Caco-2 (cell line): ENCODE results near the gene ATP13A2. TPM values are rescaled to one million over a fixed set of nuclear protein-coding genes. Genes with fewer than 3 reads are reported as not detected.

Experiments
- BruUV-seq: library from RNA; stranded (reverse); fragments of 400-500 nt; replicated peaks from 2 replicates; lab custom pipeline; 2021; lab: Mats Ljungman, UMichigan
- CTCF ChIA-PET: fragments of 300-600 bp; sonication (Branson Sonifier 250); formaldehyde crosslinking; loops from one replicate; lab custom pipeline; 2022; ENCODE audit warnings: antibody characterized with exemption; lab: Charles Lee
- POLR2A ChIA-PET: fragments of 300-600 bp; sonication (Branson Sonifier 250); formaldehyde crosslinking; loops from one replicate; lab custom pipeline; 2022; ENCODE audit warnings: antibody characterized with exemption; lab: Charles Lee
- DNase-seq, 2 experiments: peaks; one replicate each; pipeline versions ENCODE4 v3.0.0 to v3.0.0-alpha.2; 2020 to 2022
- H3K27me3 ChIP-seq: replicated peaks from 2 replicates; pipeline ENCODE4 v1.6.0; 2011; ENCODE audit warnings: low read length; ENCODE audit not compliant: control insufficient read depth, insufficient read depth
- H3K36me3 ChIP-seq: 2 replicates; pipeline ENCODE4 v1.5.1; 2011; ENCODE audit warnings: low read length; ENCODE audit not compliant: control insufficient read depth, insufficient read depth
- H3K4me1 ChIP-seq: fragments of 250-450 bp; sonication (Bioruptor Pico); 2 replicates; pipeline ENCODE4 v1.5.1; 2020; ENCODE audit warnings: mild to moderate bottlenecking
- H3K4me3 ChIP-seq: 2 replicates; pipeline ENCODE4 v1.5.1; 2011; ENCODE audit warnings: low read depth, mild to moderate bottlenecking, control low read depth, low read length
- H3K9me3 ChIP-seq: fragments of 250-450 bp; sonication (Bioruptor Pico); 2 replicates; pipeline ENCODE4 v1.5.1; 2020; ENCODE audit warnings: mild to moderate bottlenecking, moderate library complexity
- H3K27ac Mint-ChIP-seq: one replicate; pipeline ENCODE4 v1.8.0; 2022; ENCODE audit warnings: mixed read lengths; ENCODE audit not compliant: unreplicated experiment
- H3K27me3 Mint-ChIP-seq: one replicate; pipeline ENCODE4 v1.8.0; 2022; ENCODE audit warnings: mixed read lengths; ENCODE audit not compliant: insufficient read depth, unreplicated experiment
- H3K36me3 Mint-ChIP-seq: one replicate; pipeline ENCODE4 v1.8.0; 2022; ENCODE audit warnings: mild to moderate bottlenecking, mixed read lengths; ENCODE audit not compliant: insufficient read depth, unreplicated experiment
- H3K4me1 Mint-ChIP-seq: one replicate; pipeline ENCODE4 v1.8.0; 2022; ENCODE audit warnings: low read depth, mixed read lengths; ENCODE audit not compliant: unreplicated experiment
- H3K4me3 Mint-ChIP-seq: one replicate; pipeline ENCODE4 v1.8.0; 2022; ENCODE audit warnings: mild to moderate bottlenecking, moderate library complexity, mixed read lengths; ENCODE audit not compliant: unreplicated experiment
- H3K9me3 Mint-ChIP-seq: one replicate; pipeline ENCODE4 v1.8.0; 2022; ENCODE audit warnings: mixed read lengths; ENCODE audit not compliant: unreplicated experiment
- intact Hi-C: fragments of 100-400 bp; cut with micrococcal nuclease; formaldehyde crosslinking; loops from one replicate; pipeline ENCODE4 v1.10.0; 2022; ENCODE audit not compliant: unreplicated experiment
- total RNA-seq: library from RNA; stranded (reverse); gene quantifications from 2 replicates; pipeline ENCODE4 v1.2.3, GENCODE V29; 2022
- TF ChIP-seq, protein P1 (sequence below), 2 experiments: fragments of 200-600 bp in 1 of 2; IDR thresholded peaks; 1 replicate in 1 of 2; 2 replicates in 1 of 2; pipeline versions ENCODE4 v1.5.1 to v1.8.0; 2011 to 2022; ENCODE audit warnings: antibody characterized with exemption in 1 of 2, control low read depth in 1 of 2, inconsistent platforms in 1 of 2, low read depth in 1 of 2, low read length in 1 of 2, mild to moderate bottlenecking in 1 of 2, moderate library complexity in 1 of 2; ENCODE audit not compliant: insufficient read depth in 1 of 2, severe bottlenecking in 1 of 2, unreplicated experiment in 1 of 2

Gene ATP13A2
- total RNA-seq, 1 experiment from 2014 or later: 58.4 TPM

DNA sequence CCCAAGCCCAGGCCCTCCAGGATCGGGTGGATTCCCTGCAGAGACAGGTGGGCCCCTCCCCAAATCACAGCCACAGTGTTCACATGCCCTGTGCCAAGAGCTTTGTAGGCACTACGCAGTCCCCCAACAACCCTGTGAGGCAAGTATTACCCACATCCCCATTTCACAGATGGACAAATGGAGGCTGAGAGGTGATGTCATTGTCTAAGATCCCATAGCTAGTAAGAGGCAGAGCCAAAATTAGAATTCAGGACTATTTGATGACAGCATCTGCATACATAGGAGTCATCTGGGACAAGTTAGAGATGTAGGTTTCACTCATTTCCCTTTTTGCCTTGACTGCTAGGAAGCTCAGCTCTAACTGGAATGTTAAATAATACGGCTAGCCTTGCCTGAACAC is 43.4 kb downstream of the ATP13A2 start:
- intact Hi-C loops: no loop called here
- no peak overlapping the region for H3K27ac Mint-ChIP-seq
- no peak overlapping the region for H3K4me3 Mint-ChIP-seq
- Histone ChIP-seq H3K36me3 (no peaks in the 10 kb centered on the region), H3K4me1 (no peaks in the 10 kb centered on the region), H3K9me3 (no peaks in the 10 kb centered on the region), H3K27me3 (no peaks in the 10 kb centered on the region), H3K4me3 (no peak overlapping the region)
- no peaks in the 10 kb centered on the region for H3K27me3 Mint-ChIP-seq
- no peaks in the 10 kb centered on the region for H3K4me1 Mint-ChIP-seq
- BruUV-seq: no TSS peak
- TF ChIP-seq, protein P1, sequence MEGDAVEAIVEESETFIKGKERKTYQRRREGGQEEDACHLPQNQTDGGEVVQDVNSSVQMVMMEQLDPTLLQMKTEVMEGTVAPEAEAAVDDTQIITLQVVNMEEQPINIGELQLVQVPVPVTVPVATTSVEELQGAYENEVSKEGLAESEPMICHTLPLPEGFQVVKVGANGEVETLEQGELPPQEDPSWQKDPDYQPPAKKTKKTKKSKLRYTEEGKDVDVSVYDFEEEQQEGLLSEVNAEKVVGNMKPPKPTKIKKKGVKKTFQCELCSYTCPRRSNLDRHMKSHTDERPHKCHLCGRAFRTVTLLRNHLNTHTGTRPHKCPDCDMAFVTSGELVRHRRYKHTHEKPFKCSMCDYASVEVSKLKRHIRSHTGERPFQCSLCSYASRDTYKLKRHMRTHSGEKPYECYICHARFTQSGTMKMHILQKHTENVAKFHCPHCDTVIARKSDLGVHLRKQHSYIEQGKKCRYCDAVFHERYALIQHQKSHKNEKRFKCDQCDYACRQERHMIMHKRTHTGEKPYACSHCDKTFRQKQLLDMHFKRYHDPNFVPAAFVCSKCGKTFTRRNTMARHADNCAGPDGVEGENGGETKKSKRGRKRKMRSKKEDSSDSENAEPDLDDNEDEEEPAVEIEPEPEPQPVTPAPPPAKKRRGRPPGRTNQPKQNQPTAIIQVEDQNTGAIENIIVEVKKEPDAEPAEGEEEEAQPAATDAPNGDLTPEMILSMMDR (IDR thresholded peaks at IDR 0.05; ENCODE audit: insufficient read depth in 1 of 2, low read depth in 1 of 2, low read length in 1 of 2, severe bottlenecking in 1 of 2, unreplicated experiment in 1 of 2): no peak
- no peaks in the 10 kb centered on the region for H3K36me3 Mint-ChIP-seq
- CTCF ChIA-PET: no interaction called here
- DNase-seq: no peak
- POLR2A ChIA-PET: no interaction called here
- no peaks in the 10 kb centered on the region for H3K9me3 Mint-ChIP-seq

DNA sequence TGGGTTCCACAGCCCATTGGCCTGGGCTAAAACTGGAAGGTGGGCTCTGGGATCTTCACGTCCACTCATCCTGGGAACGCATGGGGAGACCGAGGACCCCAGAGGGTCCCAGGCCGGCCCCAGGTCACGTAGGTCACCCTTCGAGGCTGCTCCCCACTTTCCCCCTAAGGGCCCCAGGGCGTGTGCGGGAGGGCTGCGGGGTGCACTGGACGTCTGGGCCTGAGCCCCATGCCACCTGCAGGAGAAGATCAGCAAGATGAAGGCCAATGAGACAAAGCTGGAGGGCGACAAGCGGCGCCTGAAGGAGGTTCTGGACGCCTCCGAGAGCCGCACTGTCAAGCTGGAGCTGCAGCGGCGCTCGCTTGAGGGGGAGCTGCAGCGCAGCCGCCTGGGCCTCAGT is 43.8 kb downstream of the ATP13A2 start:
- BruUV-seq: no TSS peak
- H3K9me3 ChIP-seq: no peaks in the 10 kb centered on the region
- Mint-ChIP-seq H3K4me3 (no peak overlapping the region), H3K9me3 (no peaks in the 10 kb centered on the region), H3K4me1 (no peaks in the 10 kb centered on the region), H3K27me3 (no peaks in the 10 kb centered on the region), H3K36me3 (no peaks in the 10 kb centered on the region), H3K27ac (no peak overlapping the region)
- no peaks in the 10 kb centered on the region for H3K27me3 ChIP-seq
- no peak overlapping the region for H3K4me3 ChIP-seq
- ChIA-PET CTCF (no interaction called here), POLR2A (no interaction called here)
- TF ChIP-seq, protein P1 (IDR thresholded peaks at IDR 0.05; ENCODE audit: insufficient read depth in 1 of 2, low read depth in 1 of 2, low read length in 1 of 2, severe bottlenecking in 1 of 2, unreplicated experiment in 1 of 2): no peak
- DNase-seq: no peak
- no peaks in the 10 kb centered on the region for H3K4me1 ChIP-seq
- no peaks in the 10 kb centered on the region for H3K36me3 ChIP-seq
- intact Hi-C loops: no loop called here

DNA sequence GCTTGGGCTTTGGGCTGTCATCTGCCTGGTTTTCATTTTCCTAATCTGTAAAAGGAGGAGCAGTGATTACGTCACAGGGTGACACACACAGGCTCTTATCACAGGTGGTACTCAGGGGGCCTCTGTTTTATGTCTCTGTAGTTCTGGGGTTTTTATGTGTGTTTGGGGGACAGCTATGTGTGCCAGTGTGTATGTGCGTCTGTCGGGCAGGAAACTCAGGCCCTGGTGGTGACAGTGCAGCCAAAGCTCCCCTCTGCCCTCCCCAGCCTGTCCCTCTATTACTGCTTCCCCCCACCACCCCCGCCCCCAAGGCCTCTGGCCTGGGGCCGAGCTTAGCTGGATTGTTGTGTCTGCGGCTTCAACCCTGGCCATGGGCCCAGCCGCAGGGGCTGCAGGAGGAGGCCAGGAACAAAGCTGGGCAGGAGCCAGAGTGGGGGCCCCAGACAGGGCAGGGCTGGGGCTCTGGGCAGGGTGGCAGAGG is 44.6 kb downstream of the ATP13A2 start:
- H3K4me3 Mint-ChIP-seq: no peak overlapping the region
- CTCF ChIA-PET: interaction anchor here (0.6 kb wide), 1 partner anchor 15 kb away, joined by 4 read pairs; no protein-coding TSS in a partner anchor
- BruUV-seq: no TSS peak

More for the DNA sequence above, 44.6 kb downstream of the ATP13A2 start:
- POLR2A ChIA-PET: no interaction called here
- Mint-ChIP-seq H3K27me3 (no peaks in the 10 kb centered on the region), H3K9me3 (no peaks in the 10 kb centered on the region), H3K27ac (no peak overlapping the region), H3K36me3 (no peaks in the 10 kb centered on the region), H3K4me1 (no peaks in the 10 kb centered on the region)
- Histone ChIP-seq H3K36me3 (no peaks in the 10 kb centered on the region), H3K9me3 (no peaks in the 10 kb centered on the region), H3K27me3 (no peaks in the 10 kb centered on the region), H3K4me1 (no peaks in the 10 kb centered on the region), H3K4me3 (no peak overlapping the region)
- intact Hi-C loops: no loop called here
- TF ChIP-seq, protein P1 (IDR thresholded peaks at IDR 0.05; ENCODE audit: insufficient read depth in 1 of 2, low read depth in 1 of 2, low read length in 1 of 2, severe bottlenecking in 1 of 2, unreplicated experiment in 1 of 2): no peak
- DNase-seq: no peak
